Peyer's patch (tissue), 4 donors: ENCODE results near the gene ICE1.
"Not testable (repeated sequence)": the region's sequence is repeated elsewhere in the genome, so short reads cannot be mapped to it uniquely, and the experiment has no call there.

Experiments
- POLR2A ChIP-seq, 2 donors: fragments of 450-650 bp; IDR thresholded peaks; one replicate each; pipeline ENCODE4 v1.5.1; 2017; ENCODE audit warnings: antibody characterized with exemption in 2 of 2, mild to moderate bottlenecking in 2 of 2, moderate library complexity in 2 of 2
- TF ChIP-seq, protein P1 (sequence below), 6 experiments: fragments of 450-650 bp in 4 of 6; fragments of 200-600 bp in 2 of 6; sonication (generic) in 1 of 6; IDR thresholded peaks; one replicate each; pipeline ENCODE4 v1.5.1; 2017 to 2019; ENCODE audit warnings: antibody characterized with exemption in 6 of 6, mild to moderate bottlenecking in 3 of 6, moderate library complexity in 1 of 6

- TF ChIP-seq, protein P1, sequence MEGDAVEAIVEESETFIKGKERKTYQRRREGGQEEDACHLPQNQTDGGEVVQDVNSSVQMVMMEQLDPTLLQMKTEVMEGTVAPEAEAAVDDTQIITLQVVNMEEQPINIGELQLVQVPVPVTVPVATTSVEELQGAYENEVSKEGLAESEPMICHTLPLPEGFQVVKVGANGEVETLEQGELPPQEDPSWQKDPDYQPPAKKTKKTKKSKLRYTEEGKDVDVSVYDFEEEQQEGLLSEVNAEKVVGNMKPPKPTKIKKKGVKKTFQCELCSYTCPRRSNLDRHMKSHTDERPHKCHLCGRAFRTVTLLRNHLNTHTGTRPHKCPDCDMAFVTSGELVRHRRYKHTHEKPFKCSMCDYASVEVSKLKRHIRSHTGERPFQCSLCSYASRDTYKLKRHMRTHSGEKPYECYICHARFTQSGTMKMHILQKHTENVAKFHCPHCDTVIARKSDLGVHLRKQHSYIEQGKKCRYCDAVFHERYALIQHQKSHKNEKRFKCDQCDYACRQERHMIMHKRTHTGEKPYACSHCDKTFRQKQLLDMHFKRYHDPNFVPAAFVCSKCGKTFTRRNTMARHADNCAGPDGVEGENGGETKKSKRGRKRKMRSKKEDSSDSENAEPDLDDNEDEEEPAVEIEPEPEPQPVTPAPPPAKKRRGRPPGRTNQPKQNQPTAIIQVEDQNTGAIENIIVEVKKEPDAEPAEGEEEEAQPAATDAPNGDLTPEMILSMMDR (IDR thresholded peaks at IDR 0.05), result not testable (repeated sequence)
- TF ChIP-seq POLR2A (IDR thresholded peaks at IDR 0.05), result not testable (repeated sequence)
Observed at GRCh38 chr5:5413856-5414255, 8.6 kb upstream of the ICE1 start.
